SK-N-SH treated with all-trans-retinoic acid at 6 μM for 48 hours (cell line): ENCODE results near the gene UBE3C.

Experiments
- BACH2 ChIP-seq: fragments of 250-450 bp; sonication (Bioruptor Pico); IDR thresholded peaks from 2 replicates; pipeline ENCODE4 v1.9.0; 2021; ENCODE audit warnings: mild to moderate bottlenecking, borderline replicate concordance
- OSR1 ChIP-seq: fragments of 250-450 bp; sonication (Bioruptor Pico); IDR thresholded peaks from 2 replicates; pipeline ENCODE4 v1.8.0; 2022; ENCODE audit warnings: moderate library complexity, mild to moderate bottlenecking, inconsistent platforms
- RARB ChIP-seq: fragments of 250-450 bp; sonication (Bioruptor Pico); IDR thresholded peaks from 2 replicates; pipeline ENCODE4 v1.8.0; 2021; ENCODE audit warnings: mild to moderate bottlenecking, moderate library complexity
- TCF4 ChIP-seq: fragments of 250-450 bp; sonication (Bioruptor Pico); IDR thresholded peaks from 2 replicates; pipeline ENCODE4 v1.8.0; 2021; ENCODE audit warnings: mild to moderate bottlenecking, moderate library complexity, borderline replicate concordance
- ZC3H10 ChIP-seq: fragments of 250-450 bp; sonication (Bioruptor Pico); IDR thresholded peaks from 2 replicates; pipeline ENCODE4 v1.5.1; 2021; ENCODE audit warnings: mild to moderate bottlenecking, moderate library complexity
- ZFP3 ChIP-seq: fragments of 250-450 bp; sonication (Bioruptor Pico); IDR thresholded peaks from 2 replicates; pipeline ENCODE4 v1.5.0; 2020; ENCODE audit warnings: mild to moderate bottlenecking, moderate library complexity
- ZFP30 ChIP-seq: fragments of 450-650 bp; formaldehyde crosslinking; IDR thresholded peaks from 2 replicates; pipeline ENCODE4 v1.5.0; 2022; ENCODE audit warnings: mild to moderate bottlenecking, moderate library complexity
- ZNF70 ChIP-seq: fragments of 450-650 bp; formaldehyde crosslinking; IDR thresholded peaks from 2 replicates; pipeline ENCODE4 v1.5.0; 2020; ENCODE audit warnings: mild to moderate bottlenecking, moderate library complexity
- TF ChIP-seq, protein P1 (sequence below): fragments of 250-450 bp; sonication (Bioruptor Pico); IDR thresholded peaks from 2 replicates; pipeline ENCODE4 v1.5.1; 2021; ENCODE audit warnings: mild to moderate bottlenecking, moderate library complexity
- TF ChIP-seq, protein P2 (sequence below): fragments of 250-450 bp; sonication (Bioruptor Pico); IDR thresholded peaks from 2 replicates; pipeline ENCODE4 v1.8.0; 2020; ENCODE audit warnings: mild to moderate bottlenecking, moderate library complexity, borderline replicate concordance

- TF ChIP-seq ZC3H10 (CRISPR knock-in tag) = no peak
- no peak for TF ChIP-seq RARB (CRISPR knock-in tag)
- TF ChIP-seq ZNF70 = no peak
- TF ChIP-seq, protein P1, sequence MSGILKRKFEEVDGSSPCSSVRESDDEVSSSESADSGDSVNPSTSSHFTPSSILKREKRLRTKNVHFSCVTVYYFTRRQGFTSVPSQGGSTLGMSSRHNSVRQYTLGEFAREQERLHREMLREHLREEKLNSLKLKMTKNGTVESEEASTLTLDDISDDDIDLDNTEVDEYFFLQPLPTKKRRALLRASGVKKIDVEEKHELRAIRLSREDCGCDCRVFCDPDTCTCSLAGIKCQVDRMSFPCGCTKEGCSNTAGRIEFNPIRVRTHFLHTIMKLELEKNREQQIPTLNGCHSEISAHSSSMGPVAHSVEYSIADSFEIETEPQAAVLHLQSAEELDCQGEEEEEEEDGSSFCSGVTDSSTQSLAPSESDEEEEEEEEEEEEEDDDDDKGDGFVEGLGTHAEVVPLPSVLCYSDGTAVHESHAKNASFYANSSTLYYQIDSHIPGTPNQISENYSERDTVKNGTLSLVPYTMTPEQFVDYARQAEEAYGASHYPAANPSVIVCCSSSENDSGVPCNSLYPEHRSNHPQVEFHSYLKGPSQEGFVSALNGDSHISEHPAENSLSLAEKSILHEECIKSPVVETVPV = no peak
- TF ChIP-seq TCF4 = no peak
- TF ChIP-seq, protein P2, sequence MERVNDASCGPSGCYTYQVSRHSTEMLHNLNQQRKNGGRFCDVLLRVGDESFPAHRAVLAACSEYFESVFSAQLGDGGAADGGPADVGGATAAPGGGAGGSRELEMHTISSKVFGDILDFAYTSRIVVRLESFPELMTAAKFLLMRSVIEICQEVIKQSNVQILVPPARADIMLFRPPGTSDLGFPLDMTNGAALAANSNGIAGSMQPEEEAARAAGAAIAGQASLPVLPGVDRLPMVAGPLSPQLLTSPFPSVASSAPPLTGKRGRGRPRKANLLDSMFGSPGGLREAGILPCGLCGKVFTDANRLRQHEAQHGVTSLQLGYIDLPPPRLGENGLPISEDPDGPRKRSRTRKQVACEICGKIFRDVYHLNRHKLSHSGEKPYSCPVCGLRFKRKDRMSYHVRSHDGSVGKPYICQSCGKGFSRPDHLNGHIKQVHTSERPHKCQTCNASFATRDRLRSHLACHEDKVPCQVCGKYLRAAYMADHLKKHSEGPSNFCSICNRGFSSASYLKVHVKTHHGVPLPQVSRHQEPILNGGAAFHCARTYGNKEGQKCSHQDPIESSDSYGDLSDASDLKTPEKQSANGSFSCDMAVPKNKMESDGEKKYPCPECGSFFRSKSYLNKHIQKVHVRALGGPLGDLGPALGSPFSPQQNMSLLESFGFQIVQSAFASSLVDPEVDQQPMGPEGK = no peak
- no peak for TF ChIP-seq ZFP3 (CRISPR knock-in tag)
- no peak for TF ChIP-seq OSR1 (CRISPR knock-in tag)
- no peak for TF ChIP-seq ZFP30 (CRISPR knock-in tag)
- no peak for TF ChIP-seq BACH2
Observed at GRCh38 chr7:157122800-157123495, 15.8 kb upstream of the UBE3C start.
